Mesendoderm (in vitro differentiated cells): ENCODE measurements around the gene FRRS1. TPM values are rescaled to one million over a fixed set of nuclear protein-coding genes. Genes with fewer than 3 reads are reported as not detected.

ENCODE experiments used
- DNase-seq: peaks from one replicate; pipeline ENCODE4 v3.0.0; 2013
- H2AK5ac ChIP-seq: 2 replicates; pipeline ENCODE4 v1.6.1; 2013; ENCODE audit warnings: low read length, inconsistent platforms
- H2BK120ac ChIP-seq: 2 replicates; pipeline ENCODE4 v1.6.1; 2013; ENCODE audit warnings: low read depth, mild to moderate bottlenecking, low read length, moderate library complexity, mixed read lengths
- H2BK15ac ChIP-seq: replicated peaks from 2 replicates; pipeline ENCODE4 v1.6.1; 2013; ENCODE audit warnings: low read depth, mild to moderate bottlenecking, moderate library complexity
- H2BK5ac ChIP-seq: 2 replicates; pipeline ENCODE4 v1.6.1; 2013; ENCODE audit warnings: low read length, inconsistent platforms
- H3K18ac ChIP-seq: 2 replicates; pipeline ENCODE4 v1.6.1; 2013; ENCODE audit warnings: mild to moderate bottlenecking, low read length, mixed read lengths
- H3K23ac ChIP-seq: one replicate; pipeline ENCODE4 v1.6.1; 2013; ENCODE audit warnings: low read length
- H3K27ac ChIP-seq: 2 replicates; pipeline ENCODE4 v1.5.1; 2013; ENCODE audit warnings: low read depth, mild to moderate bottlenecking, inconsistent platforms, low read length, moderate library complexity
- H3K27me3 ChIP-seq: 2 replicates; pipeline ENCODE4 v1.6.1; 2013; ENCODE audit warnings: low read length, control low read depth, mild to moderate bottlenecking, inconsistent platforms; ENCODE audit not compliant: insufficient read depth, poor library complexity
- H3K36me3 ChIP-seq: 2 replicates; pipeline ENCODE4 v1.6.1; 2013; ENCODE audit warnings: low read length, inconsistent platforms; ENCODE audit not compliant: control insufficient read depth, insufficient read depth
- H3K4ac ChIP-seq: one replicate; pipeline ENCODE4 v1.6.1; 2013; ENCODE audit warnings: low read depth, mild to moderate bottlenecking, low read length, moderate library complexity
- H3K4me1 ChIP-seq: 2 replicates; pipeline ENCODE4 v1.6.1; 2013; ENCODE audit warnings: low read depth, low read length, inconsistent platforms; ENCODE audit not compliant: control insufficient read depth
- H3K4me2 ChIP-seq: 2 replicates; pipeline ENCODE4 v1.6.1; 2013; ENCODE audit warnings: low read length
- H3K4me3 ChIP-seq: 2 replicates; pipeline ENCODE4 v1.5.1; 2013; ENCODE audit warnings: mild to moderate bottlenecking, low read length
- H3K56ac ChIP-seq: one replicate; pipeline ENCODE4 v1.6.1; 2013; ENCODE audit warnings: low read length
- H3K79me1 ChIP-seq: 2 replicates; pipeline ENCODE4 v1.6.1; 2013; ENCODE audit warnings: low read length, inconsistent platforms
- H3K79me2 ChIP-seq: 2 replicates; pipeline ENCODE4 v1.6.1; 2013; ENCODE audit warnings: mild to moderate bottlenecking, low read length; ENCODE audit not compliant: control insufficient read depth, insufficient read depth
- H3K9ac ChIP-seq: 2 replicates; pipeline ENCODE4 v1.6.1; 2013; ENCODE audit warnings: low read length, inconsistent platforms
- H4K5ac ChIP-seq: one replicate; pipeline ENCODE4 v1.6.1; 2013; ENCODE audit warnings: low read length
- H4K8ac ChIP-seq: one replicate; pipeline ENCODE4 v1.6.1; 2013; ENCODE audit warnings: low read depth, mild to moderate bottlenecking, control low read depth, low read length, moderate library complexity
- WGBS: extraction: QIAGEN DNeasy Blood & Tissue Kit; methylation state at CpG from one replicate; pipeline ENCODE4 v1.1.7; 2013; ENCODE audit warnings: low lambda C conversion rate, missing lambda C conversion rate; ENCODE audit not compliant: insufficient coverage; ENCODE audit errors: extremely low coverage; 5-methylcytosine and 5-hydroxymethylcytosine counted together
- small RNA-seq: library from polyadenylated mRNA; stranded (forward); fragments of <200 nt; extraction: miRNeasy Mini kit (QIAGEN cat#:217004); gene quantifications from one replicate; pipeline ENCODE3, GENCODE V24; 2013; ENCODE audit not compliant: insufficient read depth

FRRS1 gene

GRCh38 chr1:99660496-99660895 lies 105.9 kb downstream of the FRRS1 start:
- no peak overlapping the region for H2AK5ac ChIP-seq
- H2BK5ac ChIP-seq = no peak overlapping the region
- H3K36me3 ChIP-seq = no peaks in the 10 kb centered on the region
- WGBS = no CpG with 5 or more reads among the region's 2 CpGs
- no peak overlapping the region for H3K27ac ChIP-seq
- H4K8ac ChIP-seq = no peak overlapping the region
- H2BK120ac ChIP-seq = no peak overlapping the region
- no peak overlapping the region for H3K9ac ChIP-seq
- DNase-seq = no peak
- no peak overlapping the region for H4K5ac ChIP-seq
- no peak overlapping the region for H2BK15ac ChIP-seq
- H3K4me1 ChIP-seq = no peaks in the 10 kb centered on the region
- no peak overlapping the region for H3K4ac ChIP-seq
- no peak overlapping the region for H3K4me3 ChIP-seq
- no peak overlapping the region for H3K18ac ChIP-seq
- H3K27me3 ChIP-seq = no peaks in the 10 kb centered on the region
- no peak overlapping the region for H3K56ac ChIP-seq
- no peaks in the 10 kb centered on the region for H3K79me1 ChIP-seq
- no peak overlapping the region for H3K4me2 ChIP-seq
- H3K79me2 ChIP-seq = no peaks in the 10 kb centered on the region
- H3K23ac ChIP-seq = no peak overlapping the region

GRCh38 chr1:99659755-99660210 lies 106.7 kb downstream of the FRRS1 start:
- Histone ChIP-seq H3K27ac (no peak overlapping the region), H3K4me1 (no peaks in the 10 kb centered on the region), H3K4me3 (no peak overlapping the region), H2BK120ac (no peak overlapping the region), H3K27me3 (no peaks in the 10 kb centered on the region), H3K56ac (no peak overlapping the region), H3K9ac (no peak overlapping the region), H3K23ac (no peak overlapping the region), H4K5ac (no peak overlapping the region), H3K18ac (no peak overlapping the region), H3K79me2 (no peaks in the 10 kb centered on the region), H3K4ac (no peak overlapping the region), H2BK15ac (no peak overlapping the region), H3K36me3 (no peaks in the 10 kb centered on the region), H3K4me2 (no peak overlapping the region), H2AK5ac (no peak overlapping the region), H3K79me1 (no peaks in the 10 kb centered on the region), H2BK5ac (no peak overlapping the region), H4K8ac (no peak overlapping the region)
- peak; percentile 59 for DNase-seq
- no CpG with 5 or more reads among the region's 2 CpGs for WGBS

Small RNAs within 50 kb of the gene (small RNA-seq; reads per million reads assigned to genes)
- gene RF00019 = not detected
- not detected for gene RNU4-75P
